ENCODE data around the gene OSBP2. TPM values are rescaled to one million over a fixed set of nuclear protein-coding genes. Genes with fewer than 3 reads are reported as not detected.

The OSBP2 gene
- total RNA-seq, 1 donor from 2014 or later = 3.1 TPM

- intact Hi-C loops (cut with DNase I) = no loop called here
- Histone ChIP-seq H3K4me3 (no peak overlapping the region), H3K27ac (no peak overlapping the region), H3K27me3 (ENCODE audit: low read depth) (peaks cover 7% of the 10 kb centered on the region), H3K4me1 (peaks cover 15% of the 10 kb centered on the region), H3K36me3 (no peaks in the 10 kb centered on the region), H3K9me3 (no peaks in the 10 kb centered on the region)
- ATAC-seq (no peak), DNase-seq (no peak)
- no peak for TF ChIP-seq CTCF (IDR thresholded peaks at IDR 0.05)
These were observed 3.5 kb upstream of the OSBP2 start for GRCh38 chr22:30691204-30691603.

GRCh38 chr22:30694171-30694639, 469 bp upstream of the OSBP2 start:
- no peak for TF ChIP-seq CTCF (IDR thresholded peaks at IDR 0.05)
- ATAC-seq = peak; percentile 85 to 90
- peaks cover 15% of the 10 kb centered on the region for H3K4me1 ChIP-seq
- H3K9me3 ChIP-seq = no peaks in the 10 kb centered on the region
- H3K27me3 ChIP-seq (ENCODE audit: low read depth) = peaks cover 7% of the 10 kb centered on the region
- peak overlapping the region; percentile 83 for H3K27ac ChIP-seq
- peak; percentile 79 for DNase-seq
- H3K36me3 ChIP-seq = no peaks in the 10 kb centered on the region
- H3K4me3 ChIP-seq = peak overlapping the region; percentile 67
- intact Hi-C loops (cut with DNase I) = no loop called here

- Histone ChIP-seq H3K27me3 (ENCODE audit: low read depth) (peaks cover 7% of the 10 kb centered on the region), H3K27ac (no peak overlapping the region), H3K9me3 (no peaks in the 10 kb centered on the region), H3K4me1 (peaks cover 15% of the 10 kb centered on the region), H3K4me3 (peak overlapping the region; percentile 67), H3K36me3 (no peaks in the 10 kb centered on the region)
- ATAC-seq (peak; percentile 45 to 53), DNase-seq (no peak)
- TF ChIP-seq CTCF (IDR thresholded peaks at IDR 0.05) = no peak
- intact Hi-C loops (cut with DNase I) = no loop called here
These were observed 727 bp downstream of the OSBP2 start for GRCh38 chr22:30695351-30695851.

DNA sequence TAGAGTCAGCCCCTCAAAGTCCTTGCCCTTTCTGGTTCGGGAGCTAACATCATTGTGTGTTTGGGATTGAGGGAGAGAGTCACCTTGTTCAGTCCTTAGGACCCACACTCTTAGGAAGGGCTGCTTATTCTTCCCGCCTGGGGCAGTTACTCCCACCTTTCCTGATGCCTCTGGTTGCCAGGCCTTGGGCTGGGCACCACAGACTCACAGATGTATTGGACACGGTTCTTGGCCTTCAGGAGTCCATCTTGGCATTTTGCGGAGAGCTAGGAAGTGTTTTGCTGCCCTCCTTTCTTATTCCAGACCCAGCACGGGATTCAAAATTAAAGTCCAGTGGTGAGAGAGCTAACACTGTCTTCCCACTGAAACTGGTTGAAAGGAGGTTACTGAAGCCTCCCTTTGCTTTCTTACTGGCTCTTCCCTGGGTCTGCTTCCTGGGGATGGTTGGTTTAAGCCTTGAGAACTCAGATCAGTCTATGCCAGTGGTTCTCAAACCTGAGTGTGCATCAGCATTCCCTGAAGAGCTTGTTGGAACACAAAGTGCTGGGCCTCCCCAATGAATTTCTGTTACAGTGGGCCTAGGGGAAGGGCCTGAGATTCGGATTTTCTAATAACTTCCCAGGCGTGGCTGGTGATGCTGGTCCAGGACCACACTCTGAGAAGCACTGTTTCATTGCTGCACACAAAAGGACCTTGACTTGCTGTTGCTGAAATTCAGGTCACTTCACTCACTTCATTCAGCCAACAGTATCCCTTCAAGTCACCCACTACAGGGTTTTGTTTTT, 1.4 kb downstream of the OSBP2 start:
- no peak for DNase-seq
- Histone ChIP-seq H3K9me3 (no peaks in the 10 kb centered on the region), H3K27me3 (ENCODE audit: low read depth) (peaks cover 7% of the 10 kb centered on the region), H3K27ac (no peak overlapping the region), H3K36me3 (no peaks in the 10 kb centered on the region), H3K4me3 (peak overlapping the region; percentile 67), H3K4me1 (peaks cover 15% of the 10 kb centered on the region)
- intact Hi-C loops (cut with DNase I) = no loop called here
- ATAC-seq = no peak
- TF ChIP-seq CTCF (IDR thresholded peaks at IDR 0.05) = no peak

DNA sequence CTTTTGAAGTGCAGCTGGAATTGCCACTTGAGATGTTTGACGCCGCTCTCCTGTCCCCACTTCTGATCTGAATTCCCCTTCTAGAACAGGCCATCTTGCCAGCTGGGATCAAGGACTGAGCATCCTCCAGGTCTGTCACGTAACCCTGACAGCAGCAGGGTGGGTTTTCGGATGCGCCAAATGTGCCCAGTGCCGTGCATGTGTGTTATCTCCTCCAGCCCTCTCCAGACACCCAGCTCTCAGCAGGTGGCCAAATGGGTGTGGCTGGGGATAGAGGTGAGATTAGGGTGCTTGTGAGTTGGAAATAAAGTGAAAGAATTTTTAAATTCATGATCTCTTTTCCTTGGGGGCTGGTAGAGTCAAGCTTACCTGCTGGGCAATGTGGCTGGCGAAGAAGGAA, 3.3 kb downstream of the OSBP2 start:
- H3K27me3 ChIP-seq (ENCODE audit: low read depth) = peaks cover 7% of the 10 kb centered on the region
- TF ChIP-seq CTCF (IDR thresholded peaks at IDR 0.05) = no peak
- ATAC-seq = no peak
- no peak overlapping the region for H3K27ac ChIP-seq
- no peaks in the 10 kb centered on the region for H3K36me3 ChIP-seq
- DNase-seq = no peak
- no peaks in the 10 kb centered on the region for H3K9me3 ChIP-seq
- intact Hi-C loops (cut with DNase I) = no loop called here
- H3K4me1 ChIP-seq = peaks cover 15% of the 10 kb centered on the region
- H3K4me3 ChIP-seq = no peak overlapping the region
